ENCODE data around the gene VIPR2. TPM values are rescaled to one million over a fixed set of nuclear protein-coding genes. Genes with fewer than 3 reads are reported as not detected.

The VIPR2 gene
- total and polyA plus RNA-seq, 3 donors from 2014 or later = 2.5 to 5.3 (median 4.9) TPM

DNA sequence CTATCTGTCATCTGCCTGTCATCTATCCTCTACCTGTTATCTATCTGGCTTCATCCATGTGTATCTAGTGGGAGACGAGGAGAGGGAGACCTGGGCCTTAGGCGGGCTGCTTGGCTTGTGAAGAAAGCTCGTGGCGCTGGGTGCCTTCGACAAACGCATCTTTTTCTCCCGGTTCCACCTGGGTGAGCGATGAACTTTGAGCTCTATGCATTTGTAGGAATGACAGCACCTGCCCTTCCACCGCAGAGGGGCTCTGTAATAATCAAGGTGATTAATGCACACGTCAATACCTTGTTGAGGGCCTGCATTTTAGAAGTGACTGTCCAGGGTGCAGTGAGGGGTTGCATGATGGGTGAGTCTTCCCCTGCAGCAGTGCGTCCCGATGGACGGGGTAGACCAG, 2.6 kb upstream of the VIPR2 start:
- intact Hi-C loops (cut with DNase I; ENCODE audit: low total_unique reads) = no loop called here
- H3K27me3 ChIP-seq = no peaks in the 10 kb centered on the region
- H3K27ac ChIP-seq = no peak overlapping the region
- H3K4me1 ChIP-seq = no peaks in the 10 kb centered on the region
- DNase-seq = peak; percentile 7
- no peaks in the 10 kb centered on the region for H3K9me3 ChIP-seq
- no peaks in the 10 kb centered on the region for H3K36me3 ChIP-seq (ENCODE audit: low read depth, missing control alignments)
- 84 to 92% methylated on average over 9 to 13 of the region's 13 CpGs for WGBS, 2 donors
- TF ChIP-seq, protein P1, sequence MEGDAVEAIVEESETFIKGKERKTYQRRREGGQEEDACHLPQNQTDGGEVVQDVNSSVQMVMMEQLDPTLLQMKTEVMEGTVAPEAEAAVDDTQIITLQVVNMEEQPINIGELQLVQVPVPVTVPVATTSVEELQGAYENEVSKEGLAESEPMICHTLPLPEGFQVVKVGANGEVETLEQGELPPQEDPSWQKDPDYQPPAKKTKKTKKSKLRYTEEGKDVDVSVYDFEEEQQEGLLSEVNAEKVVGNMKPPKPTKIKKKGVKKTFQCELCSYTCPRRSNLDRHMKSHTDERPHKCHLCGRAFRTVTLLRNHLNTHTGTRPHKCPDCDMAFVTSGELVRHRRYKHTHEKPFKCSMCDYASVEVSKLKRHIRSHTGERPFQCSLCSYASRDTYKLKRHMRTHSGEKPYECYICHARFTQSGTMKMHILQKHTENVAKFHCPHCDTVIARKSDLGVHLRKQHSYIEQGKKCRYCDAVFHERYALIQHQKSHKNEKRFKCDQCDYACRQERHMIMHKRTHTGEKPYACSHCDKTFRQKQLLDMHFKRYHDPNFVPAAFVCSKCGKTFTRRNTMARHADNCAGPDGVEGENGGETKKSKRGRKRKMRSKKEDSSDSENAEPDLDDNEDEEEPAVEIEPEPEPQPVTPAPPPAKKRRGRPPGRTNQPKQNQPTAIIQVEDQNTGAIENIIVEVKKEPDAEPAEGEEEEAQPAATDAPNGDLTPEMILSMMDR (IDR thresholded peaks at IDR 0.05) = no peak
- no peak for TF ChIP-seq POLR2A (IDR thresholded peaks at IDR 0.05)
- H3K4me3 ChIP-seq = no peak overlapping the region

DNA sequence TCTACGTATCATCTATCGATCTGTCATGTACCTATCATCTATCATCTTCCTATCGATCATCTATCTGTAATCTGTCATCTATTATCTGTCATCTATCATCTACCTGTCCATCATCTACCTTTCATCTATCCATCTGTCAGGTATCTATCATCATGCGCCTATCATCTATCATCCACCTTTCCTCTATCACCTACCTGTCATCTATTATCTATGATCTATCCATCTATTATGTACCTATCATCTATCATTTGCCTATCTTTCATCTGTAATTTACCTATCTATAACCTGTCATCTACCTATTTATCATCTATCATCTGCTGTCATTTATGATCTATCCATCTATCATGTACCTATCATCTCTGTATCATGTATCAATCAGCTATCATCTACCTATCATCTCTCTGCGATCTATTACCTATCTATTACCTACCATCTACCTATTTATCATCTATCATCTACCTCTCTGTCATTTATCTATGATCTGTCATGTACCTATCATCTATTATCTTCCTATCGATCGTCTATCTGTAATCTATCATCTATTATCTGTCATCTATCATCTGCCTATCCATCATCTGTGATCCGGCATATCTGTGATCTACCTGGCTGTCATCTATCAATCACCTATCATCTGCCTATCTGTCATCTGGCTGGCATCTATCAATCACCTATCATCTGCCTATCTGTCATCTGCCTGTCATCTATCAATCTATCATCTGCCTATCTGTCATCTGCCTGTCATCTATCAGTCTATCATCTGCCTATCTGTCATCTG, 1.6 kb upstream of the VIPR2 start:
- no peaks in the 10 kb centered on the region for H3K9me3 ChIP-seq
- H3K4me3 ChIP-seq = no peak overlapping the region
- no peak for TF ChIP-seq POLR2A (IDR thresholded peaks at IDR 0.05)
- TF ChIP-seq, protein P1 (IDR thresholded peaks at IDR 0.05) = no peak
- no peaks in the 10 kb centered on the region for H3K27me3 ChIP-seq
- WGBS, 2 donors = 74 to 82% methylated on average over 8 of the region's 8 CpGs
- H3K4me1 ChIP-seq = no peaks in the 10 kb centered on the region
- H3K27ac ChIP-seq = peak overlapping the region in 1 of 2 donors; percentile 74
- intact Hi-C loops (cut with DNase I; ENCODE audit: low total_unique reads) = no loop called here
- DNase-seq = no peak
- H3K36me3 ChIP-seq (ENCODE audit: low read depth, missing control alignments) = no peaks in the 10 kb centered on the region

DNA sequence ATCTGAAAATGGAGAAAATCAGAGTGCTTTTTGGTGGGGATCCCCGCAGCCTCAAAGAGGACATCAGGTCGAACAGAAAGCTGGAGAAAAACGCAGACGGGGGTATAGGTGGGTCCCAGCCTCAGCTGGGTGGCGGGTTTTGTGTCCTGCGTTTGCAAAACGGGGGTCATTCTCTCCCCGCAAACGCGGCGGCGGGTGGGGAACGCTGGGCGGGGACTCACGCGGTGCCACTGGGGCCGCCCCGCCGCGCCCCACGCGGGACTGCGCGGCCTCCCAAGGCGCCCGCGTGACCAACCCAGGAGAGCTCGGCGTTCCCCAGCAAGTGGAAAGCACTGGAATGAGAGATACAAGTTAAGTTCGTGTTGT, 806 bp upstream of the VIPR2 start:
- H3K9me3 ChIP-seq = no peaks in the 10 kb centered on the region
- DNase-seq = peak; percentile 64
- H3K36me3 ChIP-seq (ENCODE audit: low read depth, missing control alignments) = no peaks in the 10 kb centered on the region
- H3K4me3 ChIP-seq = peak overlapping the region; percentile 57 to 65
- H3K4me1 ChIP-seq = no peaks in the 10 kb centered on the region
- H3K27me3 ChIP-seq = no peaks in the 10 kb centered on the region
- peak overlapping the region; percentile 56 to 74 for H3K27ac ChIP-seq
- 6 to 8% methylated on average over 30 of the region's 30 CpGs for WGBS, 2 donors
- TF ChIP-seq, protein P1 (IDR thresholded peaks at IDR 0.05) = no peak
- no peak for TF ChIP-seq POLR2A (IDR thresholded peaks at IDR 0.05)
- intact Hi-C loops (cut with DNase I; ENCODE audit: low total_unique reads) = no loop called here

DNA sequence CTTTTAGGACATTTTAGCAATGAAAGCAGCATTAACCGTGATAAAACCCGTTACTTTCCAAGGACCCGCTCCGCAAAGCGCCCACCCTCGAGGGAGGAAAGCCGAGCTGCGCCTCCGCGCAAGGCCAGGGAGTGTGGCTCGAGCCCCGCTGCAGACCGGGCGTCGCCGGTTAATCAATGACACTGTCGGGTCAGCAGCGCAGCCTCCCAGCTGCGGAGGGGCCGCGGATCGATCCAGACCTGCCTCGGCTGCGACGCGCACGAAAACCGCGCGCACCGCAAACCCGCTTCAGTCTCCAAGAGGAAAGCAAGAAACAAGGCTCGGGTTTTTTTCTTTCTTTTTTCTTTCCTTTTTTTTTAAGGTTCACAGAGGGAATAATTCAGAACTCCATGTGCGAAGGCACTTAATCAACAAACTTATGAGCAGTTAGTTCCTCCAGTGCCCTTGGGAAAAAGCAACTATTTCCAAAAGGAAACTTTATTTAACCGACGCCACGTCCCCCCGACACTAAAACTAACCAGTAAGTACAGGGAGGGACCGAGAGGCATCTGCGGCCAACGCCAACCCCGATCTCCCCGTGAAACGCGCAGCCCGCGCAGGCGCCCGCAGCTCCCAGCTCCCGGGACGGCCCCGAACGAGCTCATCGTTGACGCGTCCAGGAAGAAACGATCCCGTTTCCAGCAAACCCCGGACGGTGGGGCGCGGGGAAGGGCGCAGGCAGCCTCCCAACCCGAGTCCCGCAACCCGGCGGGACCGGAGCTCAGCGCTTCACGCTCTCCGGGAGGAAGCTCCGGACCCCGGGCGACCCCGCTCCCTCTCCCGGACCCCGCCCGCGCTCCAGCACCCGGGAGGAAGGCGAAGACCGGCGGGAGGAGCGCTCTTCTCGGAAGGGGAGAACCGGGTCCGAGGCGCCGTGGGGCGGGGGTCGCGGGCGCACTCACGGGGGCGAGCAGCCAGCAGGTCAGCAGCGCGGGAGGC, 598 bp downstream of the VIPR2 start:
- Histone ChIP-seq H3K36me3 (ENCODE audit: low read depth, missing control alignments) (no peaks in the 10 kb centered on the region), H3K4me3 (peak overlapping the region; percentile 57 to 65), H3K4me1 (no peaks in the 10 kb centered on the region), H3K27me3 (no peaks in the 10 kb centered on the region), H3K27ac (peak overlapping the region; percentile 55 to 57), H3K9me3 (no peaks in the 10 kb centered on the region)
- no peak for TF ChIP-seq POLR2A (IDR thresholded peaks at IDR 0.05)
- TF ChIP-seq, protein P1 (IDR thresholded peaks at IDR 0.05) = no peak
- WGBS, 2 donors = 0 to 1% methylated on average over 51 to 96 of the region's 97 CpGs
- intact Hi-C loops (cut with DNase I; ENCODE audit: low total_unique reads) = no loop called here
- peak; percentile 30 for DNase-seq
